ENCODE data around the gene SYT12. TPM values are rescaled to one million over a fixed set of nuclear protein-coding genes. Genes with fewer than 3 reads are reported as not detected.
A peak's percentile ranks its signal among the peaks of the same experiment; 100 is the strongest.

The SYT12 gene
- total RNA-seq, 1 experiment from 2014 or later: 4.6 TPM

DNA sequence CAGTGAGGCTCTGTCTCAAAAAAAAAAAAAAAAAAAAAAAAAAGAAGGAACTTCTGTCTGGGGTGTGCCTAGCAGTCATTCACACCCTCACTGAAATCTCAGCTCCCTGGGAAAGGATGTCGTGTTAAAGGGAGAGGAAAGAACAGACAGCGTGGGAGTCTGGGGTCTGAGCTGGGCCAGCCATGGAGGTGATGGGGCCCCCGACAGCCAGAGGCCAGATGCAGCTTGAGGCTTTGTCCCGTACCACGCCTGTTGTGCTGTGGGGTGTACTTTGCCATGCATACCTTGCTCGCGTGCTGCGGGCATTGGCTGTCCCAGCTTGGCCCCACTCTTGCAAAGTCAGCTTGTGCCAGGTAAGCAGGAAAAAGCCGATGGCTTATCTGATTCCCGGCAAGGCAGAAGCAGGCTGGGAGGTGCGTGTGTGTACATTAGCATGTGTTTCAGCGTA, 4.6 kb downstream of the SYT12 start (continued):
- TF ChIP-seq TP53 (CRISPR knock-in tag; IDR thresholded peaks at IDR 0.05): no peak
- no peak for TF ChIP-seq OVOL2 (CRISPR knock-in tag; IDR thresholded peaks at IDR 0.05; ENCODE audit: borderline replicate concordance)
- TF ChIP-seq, protein P1, sequence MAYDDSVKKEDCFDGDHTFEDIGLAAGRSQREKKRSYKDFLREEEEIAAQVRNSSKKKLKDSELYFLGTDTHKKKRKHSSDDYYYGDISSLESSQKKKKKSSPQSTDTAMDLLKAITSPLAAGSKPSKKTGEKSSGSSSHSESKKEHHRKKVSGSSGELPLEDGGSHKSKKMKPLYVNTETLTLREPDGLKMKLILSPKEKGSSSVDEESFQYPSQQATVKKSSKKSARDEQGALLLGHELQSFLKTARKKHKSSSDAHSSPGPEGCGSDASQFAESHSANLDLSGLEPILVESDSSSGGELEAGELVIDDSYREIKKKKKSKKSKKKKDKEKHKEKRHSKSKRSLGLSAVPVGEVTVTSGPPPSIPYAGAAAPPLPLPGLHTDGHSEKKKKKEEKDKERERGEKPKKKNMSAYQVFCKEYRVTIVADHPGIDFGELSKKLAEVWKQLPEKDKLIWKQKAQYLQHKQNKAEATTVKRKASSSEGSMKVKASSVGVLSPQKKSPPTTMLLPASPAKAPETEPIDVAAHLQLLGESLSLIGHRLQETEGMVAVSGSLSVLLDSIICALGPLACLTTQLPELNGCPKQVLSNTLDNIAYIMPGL (CRISPR knock-in tag; IDR thresholded peaks at IDR 0.05): no peak

DNA sequence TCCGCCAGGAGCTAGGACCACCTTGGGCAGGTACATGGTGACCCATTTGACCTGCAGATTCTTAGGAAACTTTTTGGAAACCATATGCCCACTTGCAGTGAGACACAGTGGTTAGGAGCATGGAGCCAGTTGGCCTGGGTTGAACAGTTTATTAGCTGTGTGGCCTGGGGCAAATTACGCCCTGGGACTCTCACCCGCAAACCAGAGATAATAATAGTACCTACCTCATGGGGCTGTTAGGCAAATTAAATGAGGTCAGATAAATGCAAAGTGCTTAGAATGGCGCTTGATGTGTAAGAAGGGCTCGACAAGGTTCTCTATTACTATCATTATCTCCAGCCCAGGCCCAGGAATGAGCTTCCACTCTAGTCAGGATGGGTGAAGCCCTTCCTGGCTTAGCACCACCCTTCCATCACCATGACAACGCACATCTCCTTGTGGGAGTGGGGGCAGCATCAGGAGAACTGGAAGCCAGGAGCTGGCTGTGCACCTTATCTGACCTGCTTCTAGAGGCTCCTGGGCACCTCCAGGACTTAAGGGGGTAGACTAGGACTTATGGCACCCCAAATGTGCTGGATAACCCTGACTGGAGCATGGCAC, 5.1 kb downstream of the SYT12 start:
- H3K9me3 Mint-ChIP-seq: no peaks in the 10 kb centered on the region
- H3K27me3 Mint-ChIP-seq (ENCODE audit: low read depth): peaks cover 24% of the 10 kb centered on the region
- peaks cover 45% of the 10 kb centered on the region for H3K4me1 Mint-ChIP-seq
- H3K4me3 Mint-ChIP-seq: no peak overlapping the region
- ChIA-PET POLR2A (interaction anchor here (0.6 kb wide), 3 partner anchors 37 to 105 kb away, joined by 3 read pairs; no protein-coding TSS in a partner anchor), CTCF (interaction anchor here (1.0 to 1.8 kb wide), 9 partner anchors 24 to 342 kb away, joined by 3 to 7 read pairs (median 3); partner anchors contain the start of gene KDM2A)
- no peak overlapping the region for H3K27ac Mint-ChIP-seq
- no peak for TF ChIP-seq NFYB (CRISPR knock-in tag; conservative IDR thresholded peaks at IDR 0.05; ENCODE audit: low read depth)
- TF ChIP-seq ZNF138 (CRISPR knock-in tag; conservative IDR thresholded peaks at IDR 0.05): no peak
- no peak for TF ChIP-seq STAT6 (CRISPR knock-in tag; conservative IDR thresholded peaks at IDR 0.05; ENCODE audit: low read depth)
- no peak for TF ChIP-seq ZNF423 (CRISPR knock-in tag; IDR thresholded peaks at IDR 0.05)
- TF ChIP-seq PRRX2 (CRISPR knock-in tag; IDR thresholded peaks at IDR 0.05): no peak
- DNase-seq (ENCODE audit: low spot score): no peak
- 0 out of 2 replicates have a peak, but pooled peaks have one; percentile 8 for ATAC-seq
- no peaks in the 10 kb centered on the region for H3K36me3 Mint-ChIP-seq

DNA sequence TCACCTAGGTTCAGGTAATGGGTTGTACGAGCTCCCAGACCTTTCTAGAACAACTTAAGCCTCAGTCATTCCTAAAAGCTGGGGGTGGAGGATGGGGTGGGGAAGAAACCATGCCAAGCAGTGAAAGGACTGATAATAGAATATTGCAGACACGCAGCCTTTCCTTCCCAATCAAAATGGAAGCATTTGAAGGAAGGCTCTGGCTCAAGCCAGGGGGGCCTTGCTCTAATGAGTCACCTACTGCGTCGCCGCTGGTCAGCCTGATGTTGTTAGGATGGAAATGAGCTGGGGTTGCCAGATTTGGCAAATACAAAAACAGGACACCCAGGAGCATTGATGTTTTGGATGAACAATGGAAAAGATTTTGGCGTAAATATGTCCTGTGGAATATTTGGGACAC, 6.2 kb downstream of the SYT12 start:
- H3K4me3 Mint-ChIP-seq: no peak overlapping the region
- TF ChIP-seq, protein P2, sequence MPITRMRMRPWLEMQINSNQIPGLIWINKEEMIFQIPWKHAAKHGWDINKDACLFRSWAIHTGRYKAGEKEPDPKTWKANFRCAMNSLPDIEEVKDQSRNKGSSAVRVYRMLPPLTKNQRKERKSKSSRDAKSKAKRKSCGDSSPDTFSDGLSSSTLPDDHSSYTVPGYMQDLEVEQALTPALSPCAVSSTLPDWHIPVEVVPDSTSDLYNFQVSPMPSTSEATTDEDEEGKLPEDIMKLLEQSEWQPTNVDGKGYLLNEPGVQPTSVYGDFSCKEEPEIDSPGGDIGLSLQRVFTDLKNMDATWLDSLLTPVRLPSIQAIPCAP (CRISPR knock-in tag; IDR thresholded peaks at IDR 0.05): no peak
- TF ChIP-seq TP53 (CRISPR knock-in tag; IDR thresholded peaks at IDR 0.05) (no peak), ZNF671 (CRISPR knock-in tag; IDR thresholded peaks at IDR 0.05) (no peak), EMX1 (CRISPR knock-in tag; IDR thresholded peaks at IDR 0.05) (no peak), NR3C1 (CRISPR knock-in tag; conservative IDR thresholded peaks at IDR 0.05; ENCODE audit: low read depth) (no peak), FOXK1 (CRISPR knock-in tag; IDR thresholded peaks at IDR 0.05) (no peak), TEAD4 (CRISPR knock-in tag; IDR thresholded peaks at IDR 0.05) (no peak), NR2C2 (CRISPR knock-in tag; IDR thresholded peaks at IDR 0.05) (no peak), TCF7 (CRISPR knock-in tag; IDR thresholded peaks at IDR 0.05; ENCODE audit: low read depth) (no peak), MYBL2 (CRISPR knock-in tag; IDR thresholded peaks at IDR 0.05) (no peak), NFATC4 (CRISPR knock-in tag; IDR thresholded peaks at IDR 0.05) (no peak), ZNF232 (CRISPR knock-in tag; IDR thresholded peaks at IDR 0.05) (no peak), TEAD1 (CRISPR knock-in tag; IDR thresholded peaks at IDR 0.05) (no peak), USF1 (CRISPR knock-in tag; IDR thresholded peaks at IDR 0.05) (no peak)
- TF ChIP-seq, protein P3, sequence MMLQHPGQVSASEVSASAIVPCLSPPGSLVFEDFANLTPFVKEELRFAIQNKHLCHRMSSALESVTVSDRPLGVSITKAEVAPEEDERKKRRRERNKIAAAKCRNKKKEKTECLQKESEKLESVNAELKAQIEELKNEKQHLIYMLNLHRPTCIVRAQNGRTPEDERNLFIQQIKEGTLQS (CRISPR knock-in tag; conservative IDR thresholded peaks at IDR 0.05): no peak
- TF ChIP-seq, protein P4, sequence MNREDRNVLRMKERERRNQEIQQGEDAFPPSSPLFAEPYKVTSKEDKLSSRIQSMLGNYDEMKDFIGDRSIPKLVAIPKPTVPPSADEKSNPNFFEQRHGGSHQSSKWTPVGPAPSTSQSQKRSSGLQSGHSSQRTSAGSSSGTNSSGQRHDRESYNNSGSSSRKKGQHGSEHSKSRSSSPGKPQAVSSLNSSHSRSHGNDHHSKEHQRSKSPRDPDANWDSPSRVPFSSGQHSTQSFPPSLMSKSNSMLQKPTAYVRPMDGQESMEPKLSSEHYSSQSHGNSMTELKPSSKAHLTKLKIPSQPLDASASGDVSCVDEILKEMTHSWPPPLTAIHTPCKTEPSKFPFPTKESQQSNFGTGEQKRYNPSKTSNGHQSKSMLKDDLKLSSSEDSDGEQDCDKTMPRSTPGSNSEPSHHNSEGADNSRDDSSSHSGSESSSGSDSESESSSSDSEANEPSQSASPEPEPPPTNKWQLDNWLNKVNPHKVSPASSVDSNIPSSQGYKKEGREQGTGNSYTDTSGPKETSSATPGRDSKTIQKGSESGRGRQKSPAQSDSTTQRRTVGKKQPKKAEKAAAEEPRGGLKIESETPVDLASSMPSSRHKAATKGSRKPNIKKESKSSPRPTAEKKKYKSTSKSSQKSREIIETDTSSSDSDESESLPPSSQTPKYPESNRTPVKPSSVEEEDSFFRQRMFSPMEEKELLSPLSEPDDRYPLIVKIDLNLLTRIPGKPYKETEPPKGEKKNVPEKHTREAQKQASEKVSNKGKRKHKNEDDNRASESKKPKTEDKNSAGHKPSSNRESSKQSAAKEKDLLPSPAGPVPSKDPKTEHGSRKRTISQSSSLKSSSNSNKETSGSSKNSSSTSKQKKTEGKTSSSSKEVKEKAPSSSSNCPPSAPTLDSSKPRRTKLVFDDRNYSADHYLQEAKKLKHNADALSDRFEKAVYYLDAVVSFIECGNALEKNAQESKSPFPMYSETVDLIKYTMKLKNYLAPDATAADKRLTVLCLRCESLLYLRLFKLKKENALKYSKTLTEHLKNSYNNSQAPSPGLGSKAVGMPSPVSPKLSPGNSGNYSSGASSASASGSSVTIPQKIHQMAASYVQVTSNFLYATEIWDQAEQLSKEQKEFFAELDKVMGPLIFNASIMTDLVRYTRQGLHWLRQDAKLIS (CRISPR knock-in tag; IDR thresholded peaks at IDR 0.05; ENCODE audit: borderline replicate concordance): no peak
- no peaks in the 10 kb centered on the region for H3K36me3 Mint-ChIP-seq
- no peak overlapping the region for H3K27ac Mint-ChIP-seq
- no peaks in the 10 kb centered on the region for H3K9me3 Mint-ChIP-seq
- H3K4me1 Mint-ChIP-seq: peaks cover 42% of the 10 kb centered on the region
- ATAC-seq (no peak), DNase-seq (ENCODE audit: low spot score) (no peak)
- POLR2A ChIA-PET: no interaction called here
- CTCF ChIA-PET: interaction anchor here (1.0 to 1.8 kb wide), 3 partner anchors 23 to 177 kb away, joined by 3 to 5 read pairs (median 4); no protein-coding TSS in a partner anchor
- peaks cover 16% of the 10 kb centered on the region for H3K27me3 Mint-ChIP-seq (ENCODE audit: low read depth)

All from WTC11 (cell line).